Neural crest cell (in vitro differentiated cells): ENCODE results near the gene TPGS2. TPM values are rescaled to one million over a fixed set of nuclear protein-coding genes. Genes with fewer than 3 reads are reported as not detected.
"Not testable (repeated sequence)": the region's sequence is repeated elsewhere in the genome, so short reads cannot be mapped to it uniquely, and the experiment has no call there.

ENCODE experiments used
- DNase-seq: peaks from one replicate; pipeline ENCODE4 v3.0.0; 2021; ENCODE audit warnings: low read depth, mixed read lengths, low spot score
- H3K27ac Mint-ChIP-seq: one replicate; pipeline ENCODE4 v1.8.0; 2021; ENCODE audit warnings: mild to moderate bottlenecking, mixed read lengths; ENCODE audit not compliant: unreplicated experiment
- H3K27me3 Mint-ChIP-seq: 2 replicates; pipeline ENCODE4 v1.8.0; 2021; ENCODE audit warnings: low read depth, mild to moderate bottlenecking, mixed read lengths
- H3K36me3 Mint-ChIP-seq: 2 replicates; pipeline ENCODE4 v1.8.0; 2021; ENCODE audit warnings: low read depth, mild to moderate bottlenecking, mixed read lengths
- H3K4me1 Mint-ChIP-seq: 2 replicates; pipeline ENCODE4 v1.8.0; 2021; ENCODE audit warnings: mixed read lengths
- H3K4me3 Mint-ChIP-seq: one replicate; pipeline ENCODE4 v1.8.0; 2021; ENCODE audit warnings: mild to moderate bottlenecking, mixed read lengths
- H3K9me3 Mint-ChIP-seq: 2 replicates; pipeline ENCODE4 v1.8.0; 2021; ENCODE audit warnings: mixed read lengths
- CTCF ChIP-seq: fragments of 200-600 bp; sonication (generic); conservative IDR thresholded peaks from 2 replicates; pipeline ENCODE4 v1.5.0; 2021; ENCODE audit warnings: antibody characterized with exemption, mild to moderate bottlenecking
- total RNA-seq: library from RNA; stranded (reverse); gene quantifications from 2 replicates; pipeline ENCODE4 v1.2.1, GENCODE V29; 2021

TPGS2 gene
- total RNA-seq, 1 donor from 2014 or later: 175 TPM

- Mint-ChIP-seq H3K4me1 (peaks cover 4% of the 10 kb centered on the region), H3K4me3 (no peak overlapping the region), H3K36me3 (peaks cover 23% of the 10 kb centered on the region), H3K27me3 (no peaks in the 10 kb centered on the region), H3K9me3 (no peaks in the 10 kb centered on the region), H3K27ac (no peak overlapping the region)
- no peak for DNase-seq
- no peak for TF ChIP-seq CTCF
These were observed 7.1 kb downstream of the TPGS2 start for GRCh38 chr18:36821681-36822080.

- DNase-seq: no peak
- Mint-ChIP-seq H3K27me3 (no peaks in the 10 kb centered on the region), H3K27ac (no peak overlapping the region), H3K9me3 (no peaks in the 10 kb centered on the region), H3K4me3 (no peak overlapping the region), H3K36me3 (peaks cover 18% of the 10 kb centered on the region), H3K4me1 (no peaks in the 10 kb centered on the region)
- no peak for TF ChIP-seq CTCF
These were observed 9.2 kb downstream of the TPGS2 start for GRCh38 chr18:36819621-36820020.

- Mint-ChIP-seq H3K4me1 (no peaks in the 10 kb centered on the region), H3K9me3 (no peaks in the 10 kb centered on the region), H3K36me3 (peaks cover 12% of the 10 kb centered on the region), H3K27me3 (no peaks in the 10 kb centered on the region), H3K4me3 (no peak overlapping the region), H3K27ac (no peak overlapping the region)
- no peak for TF ChIP-seq CTCF
- no peak for DNase-seq
These were observed 10.2 kb downstream of the TPGS2 start for GRCh38 chr18:36818652-36819051.

DNA sequence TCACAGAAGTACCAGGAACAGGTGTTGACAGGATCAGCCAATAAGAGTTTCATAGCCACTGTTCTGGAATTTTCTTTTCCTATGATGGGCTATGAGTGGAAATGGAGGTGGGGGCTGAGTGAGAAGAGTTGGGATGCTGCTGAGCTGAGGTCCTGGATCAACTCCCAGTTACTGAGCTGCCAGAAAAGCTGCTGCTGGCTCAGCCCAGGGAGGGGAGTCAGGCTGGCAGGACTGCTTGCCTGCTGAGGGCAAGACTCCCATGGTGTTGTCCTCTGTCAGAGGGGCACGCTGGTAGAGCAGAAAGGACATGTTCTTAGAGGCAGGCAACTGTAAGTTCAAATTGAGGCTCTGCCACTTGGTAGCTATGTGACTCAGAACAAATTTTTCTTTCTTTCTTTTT, 11.8 kb downstream of the TPGS2 start:
- Mint-ChIP-seq H3K4me1 (no peaks in the 10 kb centered on the region), H3K9me3 (no peaks in the 10 kb centered on the region), H3K27me3 (no peaks in the 10 kb centered on the region), H3K4me3 (no peak overlapping the region), H3K27ac (no peak overlapping the region), H3K36me3 (peaks cover 11% of the 10 kb centered on the region)
- no peak for DNase-seq
- no peak for TF ChIP-seq CTCF

DNA sequence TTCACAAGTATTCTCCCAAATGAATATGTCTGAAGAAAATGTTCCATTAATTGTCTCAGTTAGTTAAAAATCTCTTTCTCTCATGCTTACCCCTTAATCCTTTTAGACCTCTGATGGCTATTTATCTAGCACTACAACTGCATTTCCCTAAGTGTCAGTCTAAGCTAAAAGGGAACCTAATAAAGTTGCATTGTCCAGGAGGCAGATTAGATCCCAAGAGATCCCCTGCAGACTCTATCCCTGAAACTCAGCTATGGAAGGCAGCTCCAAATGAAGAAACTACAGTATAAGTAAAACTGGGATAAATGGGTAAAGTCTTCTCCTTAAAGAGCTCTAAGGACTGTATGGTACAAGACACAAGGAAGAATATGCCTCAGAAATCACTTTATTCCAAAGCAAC, 12.7 kb downstream of the TPGS2 start:
- not testable (repeated sequence) for H3K27ac Mint-ChIP-seq, H3K4me1 Mint-ChIP-seq, H3K36me3 Mint-ChIP-seq, DNase-seq, H3K4me3 Mint-ChIP-seq, H3K9me3 Mint-ChIP-seq, H3K27me3 Mint-ChIP-seq

- Mint-ChIP-seq H3K36me3 (peaks cover 7% of the 10 kb centered on the region), H3K27me3 (no peaks in the 10 kb centered on the region), H3K27ac (no peak overlapping the region), H3K9me3 (no peaks in the 10 kb centered on the region), H3K4me1 (no peaks in the 10 kb centered on the region), H3K4me3 (no peak overlapping the region)
- no peak for DNase-seq
- no peak for TF ChIP-seq CTCF
These were observed 13.8 kb downstream of the TPGS2 start for GRCh38 chr18:36814994-36815393.
